HepG2 (cell line): ENCODE data around the gene C1orf35.

Experiments
- AHR ChIP-seq: IDR thresholded peaks from 2 replicates; pipeline ENCODE4 v1.6.1; 2018; ENCODE audit warnings: missing genetic modification reagents, missing compliant biosample characterization
- CHD2 ChIP-seq: IDR thresholded peaks from 2 replicates; pipeline ENCODE4 v1.6.1; 2011; ENCODE audit warnings: low read depth, low read length, improper control_type of control experiment
- CTCF ChIP-seq: sonication (generic); formaldehyde crosslinking; IDR thresholded peaks from 2 replicates; pipeline ENCODE4 v1.5.0; 2020; ENCODE audit warnings: mild to moderate bottlenecking, missing genetic modification reagents, moderate library complexity
- DNMT3B ChIP-seq: conservative IDR thresholded peaks from 2 replicates; pipeline ENCODE4 v1.6.1; 2016; ENCODE audit warnings: missing biosample characterization, control low read depth
- KLF11 ChIP-seq: IDR thresholded peaks from 2 replicates; pipeline ENCODE4 v1.6.1; 2016; ENCODE audit warnings: missing compliant biosample characterization
- POLR2A ChIP-seq, 2 experiments: IDR thresholded peaks; 2 replicates each; pipeline ENCODE4 v1.6.1; 2011; ENCODE audit warnings: low read depth in 2 of 2, low read length in 2 of 2, mild to moderate bottlenecking in 1 of 2, moderate library complexity in 1 of 2; ENCODE audit not compliant: insufficient read depth in 1 of 2
- TFDP2 ChIP-seq: sonication (generic); formaldehyde crosslinking; IDR thresholded peaks from 2 replicates; pipeline ENCODE4 v1.4.0; 2020; ENCODE audit warnings: missing genetic modification reagents
- ZKSCAN5 ChIP-seq: sonication (generic); formaldehyde crosslinking; IDR thresholded peaks from 2 replicates; pipeline ENCODE4 v1.5.1; 2020; ENCODE audit warnings: mild to moderate bottlenecking, missing genetic modification reagents
- ZNF766 ChIP-seq: sonication (generic); formaldehyde crosslinking; IDR thresholded peaks from 2 replicates; pipeline ENCODE4 v1.5.0; 2020; ENCODE audit warnings: missing genetic modification reagents, borderline replicate concordance
- TF ChIP-seq, protein P1 (sequence below): sonication (generic); formaldehyde crosslinking; IDR thresholded peaks from 2 replicates; pipeline ENCODE4 v1.8.1; 2022; ENCODE audit warnings: mild to moderate bottlenecking, missing genetic modification reagents
- TF ChIP-seq, protein P2 (sequence below): sonication (generic); formaldehyde crosslinking; IDR thresholded peaks from 2 replicates; pipeline ENCODE4 v1.8.0; 2022; ENCODE audit warnings: mild to moderate bottlenecking, missing genetic modification reagents
- TF ChIP-seq, protein P3 (sequence below): sonication (generic); formaldehyde crosslinking; conservative IDR thresholded peaks from 2 replicates; pipeline ENCODE4 v1.8.0; 2022; ENCODE audit warnings: missing genetic modification reagents

DNA sequence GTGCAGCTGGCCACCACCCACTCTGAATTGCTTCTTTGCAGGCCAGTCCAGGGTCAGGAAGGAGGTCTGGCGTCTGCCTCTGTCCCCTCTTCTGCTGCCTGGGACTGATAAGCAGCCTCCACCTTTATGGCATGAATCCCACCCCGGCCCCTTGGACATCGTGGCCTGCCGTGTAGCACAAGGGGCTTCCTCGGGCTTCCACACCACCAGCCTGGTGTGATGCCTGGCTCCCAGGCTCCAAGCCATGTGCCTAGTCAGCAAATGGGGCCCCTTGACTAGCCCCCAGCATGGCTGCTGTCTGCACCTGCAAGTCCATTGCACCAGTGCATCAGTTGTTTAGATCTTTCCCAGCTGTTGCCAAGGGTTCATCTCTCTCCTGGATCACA lies 30.5 kb downstream of the C1orf35 start:
- no peak for TF ChIP-seq CTCF (CRISPR knock-in tag)
- TF ChIP-seq POLR2A (IDR thresholded peaks at IDR 0.05; ENCODE audit: insufficient read depth in 1 of 2, low read depth in 2 of 2, low read length in 2 of 2) = no peak
- no peak for TF ChIP-seq KLF11
- TF ChIP-seq, protein P1, sequence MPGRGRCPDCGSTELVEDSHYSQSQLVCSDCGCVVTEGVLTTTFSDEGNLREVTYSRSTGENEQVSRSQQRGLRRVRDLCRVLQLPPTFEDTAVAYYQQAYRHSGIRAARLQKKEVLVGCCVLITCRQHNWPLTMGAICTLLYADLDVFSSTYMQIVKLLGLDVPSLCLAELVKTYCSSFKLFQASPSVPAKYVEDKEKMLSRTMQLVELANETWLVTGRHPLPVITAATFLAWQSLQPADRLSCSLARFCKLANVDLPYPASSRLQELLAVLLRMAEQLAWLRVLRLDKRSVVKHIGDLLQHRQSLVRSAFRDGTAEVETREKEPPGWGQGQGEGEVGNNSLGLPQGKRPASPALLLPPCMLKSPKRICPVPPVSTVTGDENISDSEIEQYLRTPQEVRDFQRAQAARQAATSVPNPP = no peak
- TF ChIP-seq AHR (CRISPR knock-in tag) = no peak
- TF ChIP-seq, protein P2, sequence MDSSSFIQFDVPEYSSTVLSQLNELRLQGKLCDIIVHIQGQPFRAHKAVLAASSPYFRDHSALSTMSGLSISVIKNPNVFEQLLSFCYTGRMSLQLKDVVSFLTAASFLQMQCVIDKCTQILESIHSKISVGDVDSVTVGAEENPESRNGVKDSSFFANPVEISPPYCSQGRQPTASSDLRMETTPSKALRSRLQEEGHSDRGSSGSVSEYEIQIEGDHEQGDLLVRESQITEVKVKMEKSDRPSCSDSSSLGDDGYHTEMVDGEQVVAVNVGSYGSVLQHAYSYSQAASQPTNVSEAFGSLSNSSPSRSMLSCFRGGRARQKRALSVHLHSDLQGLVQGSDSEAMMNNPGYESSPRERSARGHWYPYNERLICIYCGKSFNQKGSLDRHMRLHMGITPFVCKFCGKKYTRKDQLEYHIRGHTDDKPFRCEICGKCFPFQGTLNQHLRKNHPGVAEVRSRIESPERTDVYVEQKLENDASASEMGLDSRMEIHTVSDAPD = no peak
- TF ChIP-seq ZKSCAN5 (CRISPR knock-in tag) = no peak
- no peak for TF ChIP-seq ZNF766 (CRISPR knock-in tag)
- TF ChIP-seq TFDP2 (CRISPR knock-in tag) = no peak
- TF ChIP-seq DNMT3B (CRISPR knock-in tag) = no peak
- TF ChIP-seq CHD2 = no peak
- TF ChIP-seq, protein P3, sequence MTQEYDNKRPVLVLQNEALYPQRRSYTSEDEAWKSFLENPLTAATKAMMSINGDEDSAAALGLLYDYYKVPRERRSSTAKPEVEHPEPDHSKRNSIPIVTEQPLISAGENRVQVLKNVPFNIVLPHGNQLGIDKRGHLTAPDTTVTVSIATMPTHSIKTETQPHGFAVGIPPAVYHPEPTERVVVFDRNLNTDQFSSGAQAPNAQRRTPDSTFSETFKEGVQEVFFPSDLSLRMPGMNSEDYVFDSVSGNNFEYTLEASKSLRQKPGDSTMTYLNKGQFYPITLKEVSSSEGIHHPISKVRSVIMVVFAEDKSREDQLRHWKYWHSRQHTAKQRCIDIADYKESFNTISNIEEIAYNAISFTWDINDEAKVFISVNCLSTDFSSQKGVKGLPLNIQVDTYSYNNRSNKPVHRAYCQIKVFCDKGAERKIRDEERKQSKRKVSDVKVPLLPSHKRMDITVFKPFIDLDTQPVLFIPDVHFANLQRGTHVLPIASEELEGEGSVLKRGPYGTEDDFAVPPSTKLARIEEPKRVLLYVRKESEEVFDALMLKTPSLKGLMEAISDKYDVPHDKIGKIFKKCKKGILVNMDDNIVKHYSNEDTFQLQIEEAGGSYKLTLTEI (CRISPR knock-in tag) = no peak
